ENCODE results near the gene DCAKD. TPM values are rescaled to one million over a fixed set of nuclear protein-coding genes. Genes with fewer than 3 reads are reported as not detected.

Gene DCAKD
- total RNA-seq, 4 donors from 2014 or later: 50.3 to 68.8 (median 57.9) TPM

- Histone ChIP-seq H3K27ac (replicated peaks in 1 of 4) (peak overlapping the region; percentile 89 to 96 (median 92)), H3K27me3 (no peaks in the 10 kb centered on the region), H3K9me3 (no peaks in the 10 kb centered on the region), H3K4me1 (peaks cover 12 to 39% (median 30%) of the 10 kb centered on the region in 4 donors), H3K36me3 (peaks cover 0 to 5% (median 0%) of the 10 kb centered on the region in 4 donors), H3K4me3 (peak overlapping the region; percentile 56 to 79 (median 66))
- intact Hi-C loops (cut with DNase I): loop anchor here (5.0 kb wide), 1 partner anchor 47 kb away; no protein-coding TSS in a partner anchor
- TF ChIP-seq EP300 (IDR thresholded peaks at IDR 0.05) (no peak), CTCF (IDR thresholded peaks at IDR 0.05) (no peak), POLR2AphosphoS5 (IDR thresholded peaks at IDR 0.05) (no peak), POLR2A (IDR thresholded peaks at IDR 0.05; ENCODE audit: low read depth) (no peak)
- DNase-seq (ENCODE audit: extremely low spot score): no peak
- 3% methylated on average over 14 of the region's 14 CpGs for whole genome bisulfite sequencing
Measured at GRCh38 chr17:45050481-45051059, 862 bp downstream of the DCAKD start.

DNA sequence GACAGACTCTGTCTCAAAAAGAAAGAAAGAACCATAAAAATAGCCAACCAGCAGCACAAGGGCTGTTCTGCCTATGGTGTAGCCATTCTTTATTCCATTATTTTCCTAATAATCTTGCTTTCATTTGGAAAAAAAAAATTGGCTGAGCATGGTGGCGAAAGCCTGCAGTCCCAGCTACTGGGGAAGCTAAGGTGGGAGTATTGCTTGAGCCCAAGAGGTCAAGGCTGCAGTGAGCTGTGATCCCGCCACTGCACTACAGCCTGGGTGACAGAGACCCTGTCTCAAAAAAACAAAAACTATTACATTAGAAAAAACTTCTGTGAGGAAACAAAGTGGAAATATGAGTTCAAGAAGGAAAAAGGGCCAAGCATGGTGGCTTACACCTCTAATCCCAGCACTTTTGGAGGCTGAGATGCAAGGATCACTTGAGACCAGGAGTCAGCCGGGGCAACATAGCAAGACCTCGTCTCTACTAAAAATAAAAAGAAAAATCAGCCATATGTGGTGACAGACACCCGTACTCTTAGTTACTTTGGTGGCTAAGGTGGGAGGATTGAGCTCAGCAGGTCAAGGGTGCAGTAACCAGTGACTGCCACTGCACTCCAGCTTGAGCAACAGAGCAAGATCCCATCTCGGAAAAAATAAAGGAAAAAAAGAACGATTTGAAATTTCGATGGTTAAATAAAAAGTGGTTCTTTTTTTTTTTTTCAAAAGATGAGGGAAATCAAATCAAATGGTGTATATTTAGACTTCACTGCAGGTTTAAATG, 2.5 kb downstream of the DCAKD start:
- Histone ChIP-seq H3K4me1 (peaks cover 19 to 55% (median 44%) of the 10 kb centered on the region in 4 donors), H3K36me3 (no peaks in the 10 kb centered on the region), H3K4me3 (no peak overlapping the region), H3K27ac (replicated peaks in 1 of 4) (peak overlapping the region; percentile 25 to 96 (median 64)), H3K9me3 (no peaks in the 10 kb centered on the region), H3K27me3 (no peaks in the 10 kb centered on the region)
- DNase-seq (ENCODE audit: extremely low spot score): no peak
- intact Hi-C loops (cut with DNase I): loop anchor here (5.0 kb wide), 1 partner anchor 83 kb away; the partner anchor contains the start of gene PLCD3
- TF ChIP-seq POLR2A (IDR thresholded peaks at IDR 0.05; ENCODE audit: low read depth) (no peak), CTCF (IDR thresholded peaks at IDR 0.05) (peak in 2 of 3 experiments; percentile 12 to 42), EP300 (IDR thresholded peaks at IDR 0.05) (no peak), POLR2AphosphoS5 (IDR thresholded peaks at IDR 0.05) (no peak)
- WGBS: 87% methylated on average over 8 of the region's 8 CpGs

DNA sequence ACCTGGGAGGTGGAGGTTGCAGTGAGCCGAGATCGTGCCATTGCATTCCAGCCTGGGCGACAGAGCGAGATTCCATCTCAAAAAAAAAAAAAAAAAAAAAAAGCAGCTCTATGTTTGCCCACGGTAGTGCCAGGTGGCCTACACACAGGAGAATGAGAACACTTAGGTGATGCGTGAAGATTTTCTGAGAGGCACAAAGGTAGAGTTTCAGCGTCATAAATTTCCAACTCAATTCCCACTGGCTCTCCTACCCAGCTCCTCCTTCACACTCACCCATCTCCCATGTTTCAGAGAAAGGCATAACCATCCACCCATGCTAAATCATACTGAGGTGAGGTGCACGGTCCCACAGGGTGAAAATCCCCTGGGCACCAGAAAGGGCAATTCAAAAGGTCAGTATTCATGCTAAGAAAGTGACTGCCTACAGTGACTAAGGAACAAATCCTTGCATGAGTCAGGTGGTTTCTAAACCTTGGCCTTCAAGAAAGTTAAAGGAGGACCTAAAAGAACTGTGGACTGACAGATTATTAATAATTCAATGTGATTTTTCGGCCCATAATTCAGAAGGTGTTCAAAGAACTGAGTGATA, 4.8 kb downstream of the DCAKD start:
- H3K4me1 ChIP-seq: peaks cover 27 to 70% (median 58%) of the 10 kb centered on the region in 4 donors
- intact Hi-C loops (cut with DNase I): loop anchor here (5.0 kb wide), 1 partner anchor 86 kb away; the partner anchor contains the start of gene PLCD3
- no peak overlapping the region for H3K27ac ChIP-seq (replicated peaks in 1 of 4)
- DNase-seq (ENCODE audit: extremely low spot score): no peak
- H3K4me3 ChIP-seq: no peak overlapping the region
- no peaks in the 10 kb centered on the region for H3K9me3 ChIP-seq
- 88% methylated on average over 9 of the region's 9 CpGs for WGBS
- TF ChIP-seq EP300 (IDR thresholded peaks at IDR 0.05) (no peak), CTCF (IDR thresholded peaks at IDR 0.05) (no peak), POLR2AphosphoS5 (IDR thresholded peaks at IDR 0.05) (no peak), POLR2A (IDR thresholded peaks at IDR 0.05; ENCODE audit: low read depth) (no peak)
- no peaks in the 10 kb centered on the region for H3K36me3 ChIP-seq
- H3K27me3 ChIP-seq: no peaks in the 10 kb centered on the region

DNA sequence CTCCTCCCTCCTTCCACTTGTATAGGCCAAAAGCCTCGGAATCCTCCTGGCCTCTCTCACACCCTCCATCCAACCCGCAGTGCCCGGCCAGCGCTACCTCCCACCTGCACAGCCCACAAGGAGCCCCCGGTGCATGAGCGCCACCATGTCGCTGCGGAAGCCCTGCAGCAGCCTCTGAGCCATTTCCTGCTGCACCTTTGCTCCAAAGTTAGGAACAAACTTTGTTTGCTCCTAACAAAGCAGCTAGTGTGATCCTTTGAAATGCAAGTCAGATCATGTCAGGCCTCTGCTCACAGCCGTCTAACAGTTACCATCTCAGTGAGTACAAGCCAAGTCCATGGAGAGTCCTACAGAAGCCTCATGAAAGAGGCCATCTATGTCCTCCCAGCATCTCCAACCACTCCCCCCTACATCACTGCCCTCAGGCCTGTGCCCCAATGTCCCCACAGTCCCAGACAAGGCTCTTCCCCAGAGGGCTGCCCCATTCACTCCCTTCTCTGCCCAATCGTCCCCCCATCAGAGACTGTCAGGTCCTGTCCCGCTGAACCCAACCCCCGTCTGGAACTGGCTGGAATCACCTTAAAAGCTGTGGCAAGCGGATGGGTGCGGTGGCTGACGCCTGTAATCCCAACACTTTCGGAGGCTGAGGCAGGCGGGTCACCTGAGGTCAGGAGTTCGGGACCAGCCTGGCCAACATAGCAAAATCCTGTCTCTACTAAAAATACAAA, 7.5 kb downstream of the DCAKD start:
- H3K4me1 ChIP-seq: peaks cover 39 to 80% (median 66%) of the 10 kb centered on the region in 4 donors
- TF ChIP-seq POLR2AphosphoS5 (IDR thresholded peaks at IDR 0.05) (no peak), EP300 (IDR thresholded peaks at IDR 0.05) (no peak), POLR2A (IDR thresholded peaks at IDR 0.05; ENCODE audit: low read depth) (no peak), CTCF (IDR thresholded peaks at IDR 0.05) (no peak)
- H3K9me3 ChIP-seq: no peaks in the 10 kb centered on the region
- no peak for DNase-seq (ENCODE audit: extremely low spot score)
- H3K27ac ChIP-seq (replicated peaks in 1 of 4): peak overlapping the region; percentile 32 to 65 (median 48)
- no peak overlapping the region for H3K4me3 ChIP-seq
- WGBS: 79% methylated on average over 18 of the region's 18 CpGs
- no peaks in the 10 kb centered on the region for H3K27me3 ChIP-seq
- intact Hi-C loops (cut with DNase I): no loop called here
- no peaks in the 10 kb centered on the region for H3K36me3 ChIP-seq
